ENCODE data around the gene SPARCL1. TPM values are rescaled to one million over a fixed set of nuclear protein-coding genes. Genes with fewer than 3 reads are reported as not detected.

SPARCL1 gene
- total RNA-seq, 1 donor from 2014 or later = 26.1 TPM

GRCh38 chr4:87530229-87530628, 1.1 kb upstream of the SPARCL1 start:
- no peak for DNase-seq (ENCODE audit: low spot score)
- peaks cover 8% of the 10 kb centered on the region for H3K9me3 Mint-ChIP-seq (ENCODE audit: low read depth)
- H3K4me1 Mint-ChIP-seq (ENCODE audit: low read depth) = peaks cover 53% of the 10 kb centered on the region
- H3K36me3 Mint-ChIP-seq (ENCODE audit: low read depth) = no peaks in the 10 kb centered on the region
- TF ChIP-seq CTCF (IDR thresholded peaks at IDR 0.05) = no peak
- H3K27me3 Mint-ChIP-seq (ENCODE audit: low read depth) = no peaks in the 10 kb centered on the region
- H3K27ac Mint-ChIP-seq (ENCODE audit: unreplicated experiment) = no peak overlapping the region
- H3K4me3 Mint-ChIP-seq (ENCODE audit: unreplicated experiment) = no peak overlapping the region

GRCh38 chr4:87527431-87528220, 1.6 kb downstream of the SPARCL1 start:
- H3K36me3 Mint-ChIP-seq (ENCODE audit: low read depth) = peaks cover 4% of the 10 kb centered on the region
- H3K9me3 Mint-ChIP-seq (ENCODE audit: low read depth) = peaks cover 16% of the 10 kb centered on the region
- peaks cover 68% of the 10 kb centered on the region for H3K4me1 Mint-ChIP-seq (ENCODE audit: low read depth)
- peak overlapping the region; percentile 40 for H3K4me3 Mint-ChIP-seq (ENCODE audit: unreplicated experiment)
- no peak for TF ChIP-seq CTCF (IDR thresholded peaks at IDR 0.05)
- DNase-seq (ENCODE audit: low spot score) = no peak
- peak overlapping the region; percentile 67 for H3K27ac Mint-ChIP-seq (ENCODE audit: unreplicated experiment)
- no peaks in the 10 kb centered on the region for H3K27me3 Mint-ChIP-seq (ENCODE audit: low read depth)

- H3K4me3 Mint-ChIP-seq (ENCODE audit: unreplicated experiment) = no peak overlapping the region
- H3K27ac Mint-ChIP-seq (ENCODE audit: unreplicated experiment) = no peak overlapping the region
- no peaks in the 10 kb centered on the region for H3K27me3 Mint-ChIP-seq (ENCODE audit: low read depth)
- TF ChIP-seq CTCF (IDR thresholded peaks at IDR 0.05) = no peak
- peaks cover 10% of the 10 kb centered on the region for H3K9me3 Mint-ChIP-seq (ENCODE audit: low read depth)
- peaks cover 4% of the 10 kb centered on the region for H3K36me3 Mint-ChIP-seq (ENCODE audit: low read depth)
- H3K4me1 Mint-ChIP-seq (ENCODE audit: low read depth) = peaks cover 77% of the 10 kb centered on the region
- no peak for DNase-seq (ENCODE audit: low spot score)
Observed at GRCh38 chr4:87525636-87526295, 3.4 kb downstream of the SPARCL1 start.

GRCh38 chr4:87524456-87524855, 4.7 kb downstream of the SPARCL1 start:
- no peaks in the 10 kb centered on the region for H3K27me3 Mint-ChIP-seq (ENCODE audit: low read depth)
- H3K4me1 Mint-ChIP-seq (ENCODE audit: low read depth) = peaks cover 67% of the 10 kb centered on the region
- H3K36me3 Mint-ChIP-seq (ENCODE audit: low read depth) = peaks cover 4% of the 10 kb centered on the region
- no peak overlapping the region for H3K27ac Mint-ChIP-seq (ENCODE audit: unreplicated experiment)
- no peak for DNase-seq (ENCODE audit: low spot score)
- no peak overlapping the region for H3K4me3 Mint-ChIP-seq (ENCODE audit: unreplicated experiment)
- TF ChIP-seq CTCF (IDR thresholded peaks at IDR 0.05) = no peak
- H3K9me3 Mint-ChIP-seq (ENCODE audit: low read depth) = peaks cover 10% of the 10 kb centered on the region

GRCh38 chr4:87523307-87523706, 5.9 kb downstream of the SPARCL1 start:
- Mint-ChIP-seq H3K27me3 (ENCODE audit: low read depth) (no peaks in the 10 kb centered on the region), H3K27ac (ENCODE audit: unreplicated experiment) (no peak overlapping the region), H3K4me3 (ENCODE audit: unreplicated experiment) (no peak overlapping the region), H3K36me3 (ENCODE audit: low read depth) (peaks cover 4% of the 10 kb centered on the region), H3K9me3 (ENCODE audit: low read depth) (peaks cover 10% of the 10 kb centered on the region), H3K4me1 (ENCODE audit: low read depth) (peaks cover 57% of the 10 kb centered on the region)
- no peak for DNase-seq (ENCODE audit: low spot score)
- TF ChIP-seq CTCF (IDR thresholded peaks at IDR 0.05) = no peak

Data from chondrocyte (in vitro differentiated cells).